Measurements from ENCODE around the gene RNF213.
"Not testable (repeated sequence)": the region's sequence is repeated elsewhere in the genome, so short reads cannot be mapped to it uniquely, and the experiment has no call there.

RNF213 gene

GRCh38 chr17:80292521-80292971 lies 31.9 kb downstream of the RNF213 start:
- DNase-seq (ENCODE audit: low read depth in 2 of 2): no peak

- DNase-seq (ENCODE audit: low read depth in 2 of 2): no peak
Observed at GRCh38 chr17:80294210-80294609, 33.6 kb downstream of the RNF213 start.

GRCh38 chr17:80294653-80295052 lies 34.0 kb downstream of the RNF213 start:
- no peak for DNase-seq (ENCODE audit: low read depth in 2 of 2)

GRCh38 chr17:80295146-80295545 lies 34.5 kb downstream of the RNF213 start:
- no peak for DNase-seq (ENCODE audit: low read depth in 2 of 2)

GRCh38 chr17:80295559-80295958 lies 34.9 kb downstream of the RNF213 start:
- DNase-seq (ENCODE audit: low read depth in 2 of 2): no peak

GRCh38 chr17:80296221-80296620 lies 35.6 kb downstream of the RNF213 start:
- no peak for DNase-seq (ENCODE audit: low read depth in 2 of 2)

GRCh38 chr17:80297996-80298560 lies 37.4 kb downstream of the RNF213 start:
- no peak for DNase-seq (ENCODE audit: low read depth in 2 of 2)

GRCh38 chr17:80299350-80300100 lies 38.9 kb downstream of the RNF213 start:
- DNase-seq (ENCODE audit: low read depth in 2 of 2): not testable (repeated sequence)

GRCh38 chr17:80300756-80301155 lies 40.1 kb downstream of the RNF213 start:
- not testable (repeated sequence) for DNase-seq (ENCODE audit: low read depth in 2 of 2)

- DNase-seq (ENCODE audit: low read depth in 2 of 2): no peak
Observed at GRCh38 chr17:80303824-80304223, 43.2 kb downstream of the RNF213 start.

GRCh38 chr17:80307994-80308691 lies 47.5 kb downstream of the RNF213 start:
- DNase-seq (ENCODE audit: low read depth in 2 of 2): no peak

GRCh38 chr17:80308692-80309517 lies 48.3 kb downstream of the RNF213 start:
- DNase-seq (ENCODE audit: low read depth in 2 of 2): no peak

- DNase-seq (ENCODE audit: low read depth in 2 of 2): no peak
Observed at GRCh38 chr17:80311216-80311827, 50.7 kb downstream of the RNF213 start.

- no peak for DNase-seq (ENCODE audit: low read depth in 2 of 2)
Observed at GRCh38 chr17:80312621-80313135, 52.0 kb downstream of the RNF213 start.

- no peak for DNase-seq (ENCODE audit: low read depth in 2 of 2)
Observed at GRCh38 chr17:80313160-80313829, 52.6 kb downstream of the RNF213 start.

GRCh38 chr17:80313946-80314345 lies 53.3 kb downstream of the RNF213 start:
- DNase-seq (ENCODE audit: low read depth in 2 of 2): not testable (repeated sequence)

GRCh38 chr17:80315517-80316182 lies 55.0 kb downstream of the RNF213 start:
- no peak for DNase-seq (ENCODE audit: low read depth in 2 of 2)

- no peak for DNase-seq (ENCODE audit: low read depth in 2 of 2)
Observed at GRCh38 chr17:80316431-80316830, 55.8 kb downstream of the RNF213 start.

GRCh38 chr17:80316927-80317705 lies 56.5 kb downstream of the RNF213 start:
- DNase-seq (ENCODE audit: low read depth in 2 of 2): no peak

GRCh38 chr17:80317706-80317980 lies 57.0 kb downstream of the RNF213 start:
- no peak for DNase-seq (ENCODE audit: low read depth in 2 of 2)

Measured in stimulated activated CD8-positive, alpha-beta memory T cell treated with anti-CD3 and anti-CD28 coated beads, Interleukin-7, amount 100 ng/mL, for 1 hour (primary cell).